Keratinocyte (primary cell): ENCODE measurements around the gene MBD1. TPM values are rescaled to one million over a fixed set of nuclear protein-coding genes. Genes with fewer than 3 reads are reported as not detected.
"Not testable (repeated sequence)": the region's sequence is repeated elsewhere in the genome, so short reads cannot be mapped to it uniquely, and the experiment has no call there.

Source experiments
- DNase-seq: peaks from one replicate; pipeline ENCODE4 v3.0.0-alpha.2; 2011; ENCODE audit warnings: low read depth, missing footprints, low spot score
- FAIRE-seq: peaks from 2 replicates; lab custom pipeline; 2011; peaks lifted over from hg19 to GRCh38; lab: Jason Lieb, UNC
- H2AFZ ChIP-seq: 2 replicates; pipeline ENCODE4 v1.6.0; 2012; ENCODE audit warnings: low read length, control low read depth, inconsistent platforms; ENCODE audit not compliant: control insufficient read depth
- H3K27ac ChIP-seq: 2 replicates; pipeline ENCODE4 v1.5.1; 2011; ENCODE audit warnings: low read length; ENCODE audit not compliant: control insufficient read depth, insufficient read depth
- H3K27me3 ChIP-seq: 3 replicates; pipeline ENCODE4 v1.6.0; 2011; ENCODE audit warnings: low read length; ENCODE audit not compliant: control insufficient read depth, insufficient read depth; ENCODE audit errors: extremely low read depth
- H3K36me3 ChIP-seq, 2 experiments: 2 replicates in 1 of 2; 3 replicates in 1 of 2; pipeline ENCODE4 v1.5.1; 2011; ENCODE audit warnings: low read length in 2 of 2, mild to moderate bottlenecking in 1 of 2; ENCODE audit not compliant: control insufficient read depth in 2 of 2, insufficient read depth in 2 of 2; ENCODE audit errors: extremely low read depth in 1 of 2
- H3K4me1 ChIP-seq: 3 replicates; pipeline ENCODE4 v1.5.1; 2011; ENCODE audit warnings: low read length; ENCODE audit not compliant: control insufficient read depth, insufficient read depth; ENCODE audit errors: extremely low read depth
- H3K4me2 ChIP-seq: 3 replicates; pipeline ENCODE4 v1.6.0; 2011; ENCODE audit warnings: low read depth, low read length; ENCODE audit not compliant: control insufficient read depth, insufficient read depth; ENCODE audit errors: extremely low read depth
- H3K4me3 ChIP-seq, 3 experiments: fragments of 200-600 bp in 1 of 3; sonication (generic) in 1 of 3; 2 replicates in 2 of 3; 3 replicates in 1 of 3; pipeline ENCODE4 v1.5.1; 2011 to 2016; ENCODE audit warnings: low read length in 3 of 3, mild to moderate bottlenecking in 3 of 3, control low read depth in 2 of 3, inconsistent platforms in 1 of 3, low read depth in 1 of 3, mixed read lengths in 1 of 3, mixed run types in 1 of 3, moderate library complexity in 1 of 3; ENCODE audit not compliant: control insufficient read depth in 2 of 3, insufficient read depth in 2 of 3; ENCODE audit errors: extremely low read depth in 1 of 3
- H3K79me2 ChIP-seq: 2 replicates; pipeline ENCODE4 v1.6.0; 2012; ENCODE audit warnings: low read length; ENCODE audit not compliant: control insufficient read depth, insufficient read depth
- H3K9ac ChIP-seq: 3 replicates; pipeline ENCODE4 v1.6.0; 2011; ENCODE audit warnings: low read length; ENCODE audit not compliant: control insufficient read depth, insufficient read depth; ENCODE audit errors: extremely low read depth
- H3K9me1 ChIP-seq: 3 replicates; pipeline ENCODE4 v1.6.0; 2011; ENCODE audit warnings: low read length; ENCODE audit not compliant: control insufficient read depth, insufficient read depth; ENCODE audit errors: extremely low read depth
- H3K9me3 ChIP-seq: 2 replicates; pipeline ENCODE4 v1.5.1; 2012; ENCODE audit warnings: low read depth, low read length; ENCODE audit not compliant: control insufficient read depth
- H4K20me1 ChIP-seq: 3 replicates; pipeline ENCODE4 v1.6.0; 2011; ENCODE audit warnings: low read length; ENCODE audit not compliant: control insufficient read depth, insufficient read depth; ENCODE audit errors: extremely low read depth
- CTCF ChIP-seq, 3 experiments: IDR thresholded peaks in 1 of 3; conservative IDR thresholded peaks in 1 of 3; optimal IDR thresholded peaks in 1 of 3; 2 replicates in 2 of 3; 3 replicates in 1 of 3; pipeline versions ENCODE3 to v1.5.1; 2011; ENCODE audit warnings: low read length in 3 of 3, mild to moderate bottlenecking in 3 of 3, moderate library complexity in 2 of 3, control low read depth in 1 of 3, inconsistent platforms in 1 of 3; ENCODE audit not compliant: insufficient read depth in 2 of 3; ENCODE audit errors: extremely low read depth in 1 of 3
- dilution Hi-C: fragments of 300-500 bp; cut with MboI; formaldehyde crosslinking; loops from one replicate; pipeline ENCODE4 v1.7.0; 2020; ENCODE audit warnings: low sequenced_read_pairs; ENCODE audit not compliant: extremely low pct_ligation_motif_present
- polyA plus RNA-seq, 5 experiments: library from polyadenylated mRNA; depleted of rRNA in 3 of 5; stranded (reverse) in 3 of 5; stranded (forward) in 1 of 5; unstranded in 1 of 5; fragments of >200 nt; gene quantifications; 1 replicate in 1 of 5; 2 replicates in 3 of 5; 3 replicates in 1 of 5; pipeline versions ENCODE4 v1.2.1 to v1.2.3, GENCODE V29; 2011 to 2012; ENCODE audit warnings: missing spikeins in 2 of 5, low read depth in 1 of 5, low replicate concordance in 1 of 5

Gene MBD1
- polyA plus RNA-seq, 1 donor (not counting 4 experiments of a cell fraction or from before 2014, with no cell fraction given) = 64.2 TPM

GRCh38 chr18:50289108-50289443, 7.8 kb upstream of the MBD1 start:
- H3K4me1 ChIP-seq = peaks cover 22% of the 10 kb centered on the region
- H3K79me2 ChIP-seq = peaks cover 24% of the 10 kb centered on the region
- H3K27ac ChIP-seq = no peak overlapping the region
- no peak overlapping the region for H3K9ac ChIP-seq
- no peak overlapping the region for H3K4me2 ChIP-seq
- H3K4me3 ChIP-seq = no peak overlapping the region
- FAIRE-seq = no peak
- no peaks in the 10 kb centered on the region for H3K9me3 ChIP-seq
- no peaks in the 10 kb centered on the region for H3K9me1 ChIP-seq
- H4K20me1 ChIP-seq = no peaks in the 10 kb centered on the region
- peaks cover 9 to 12% of the 10 kb centered on the region in 2 experiments for H3K36me3 ChIP-seq
- H2AFZ ChIP-seq = no peak overlapping the region
- H3K27me3 ChIP-seq = no peaks in the 10 kb centered on the region
- no peak for TF ChIP-seq CTCF (optimal IDR thresholded peaks at IDR 0.05 in 1 of 3, IDR thresholded peaks at IDR 0.05 in 1 of 3, conservative IDR thresholded peaks at IDR 0.05 in 1 of 3; ENCODE audit: extremely low read depth in 1 of 3, insufficient read depth in 2 of 3, low read length in 3 of 3)
- dilution Hi-C loops = no loop called here
- no peak for DNase-seq

- Histone ChIP-seq H3K27ac (peak overlapping the region; percentile 77), H3K4me3 (peak overlapping the region; percentile 38 to 90 (median 65)), H3K79me2 (peaks cover 24% of the 10 kb centered on the region), H3K36me3 (peaks cover 12 to 18% of the 10 kb centered on the region in 2 experiments), H3K4me2 (peak overlapping the region; percentile 45), H3K4me1 (peaks cover 27% of the 10 kb centered on the region), H2AFZ (peak overlapping the region; percentile 83), H3K9ac (peak overlapping the region; percentile 88)
- DNase-seq, H3K9me3 ChIP-seq, FAIRE-seq, H3K27me3 ChIP-seq, dilution Hi-C loops, H3K9me1 ChIP-seq, H4K20me1 ChIP-seq: not testable (repeated sequence)
These were observed 7.2 kb upstream of the MBD1 start for GRCh38 chr18:50288348-50289107.
